Vein endothelial cell (primary cell): Measurements from ENCODE around the gene HSD17B4. TPM values are rescaled to one million over a fixed set of nuclear protein-coding genes. Genes with fewer than 3 reads are reported as not detected.

Experiments used
- small RNA-seq: library from RNA; depleted of rRNA; stranded (forward); fragments of <200 nt; gene quantifications from one replicate; pipeline ENCODE3, GENCODE V24; 2012
- total RNA-seq: library from RNA; depleted of rRNA; stranded (reverse); fragments of >200 nt; gene quantifications from 2 replicates; pipeline ENCODE4 v1.2.3, GENCODE V29; 2012

HSD17B4 gene
- 86.3 and 107 TPM in 2 replicates for total RNA-seq

GRCh38 chr5:119452373-119453039 is at the start of gene HSD17B4:
TSS of gene HSD17B4 (plus strand) at chr5:119452497. CDS start at chr5:119452576, 79 bp downstream.

Small RNA genes within 50 kb of the gene (small RNA-seq; reads per million reads assigned to genes)
- 0.13 reads per million for gene RNA5SP190

Other genes starting within 250 kb of the HSD17B4 start
- 10.4 and 12.1 TPM in 2 replicates for gene TNFAIP8, start 96.5 kb upstream of the HSD17B4 start, total RNA-seq
- not detected in 2 replicates for gene FAM170A, start 177.1 kb downstream of the HSD17B4 start, total RNA-seq